Iris pigment epithelial cell (primary cell): ENCODE measurements around the gene PCK2.
"Not testable (repeated sequence)": the region's sequence is repeated elsewhere in the genome, so short reads cannot be mapped to it uniquely, and the experiment has no call there.

Experiments used
- DNase-seq: peaks from one replicate; pipeline ENCODE4 v3.0.0-alpha.2; 2011; ENCODE audit warnings: low read depth

The PCK2 gene

GRCh38 chr14:24093901-24094840 lies at the start of gene PCK2:
Gene PCK2, plus strand, starts transcription at chr14:24094311. Its CDS starts 95 bp downstream, at chr14:24094406.
- peak; percentile 71 for DNase-seq

GRCh38 chr14:24049002-24049401 lies 45.1 kb upstream of the PCK2 start:
- not testable (repeated sequence) for DNase-seq

GRCh38 chr14:24050753-24051152 lies 43.4 kb upstream of the PCK2 start:
- DNase-seq, result not testable (repeated sequence)

GRCh38 chr14:24051176-24051788 lies 42.8 kb upstream of the PCK2 start:
- DNase-seq, result no peak

- peak; percentile 49 for DNase-seq
Observed at GRCh38 chr14:24051789-24052655, 42.1 kb upstream of the PCK2 start, which contains the start of gene CARMIL3. Gene CARMIL3, plus strand, starts transcription at chr14:24052009. Its CDS starts 145 bp downstream, at chr14:24052154.

GRCh38 chr14:24052656-24053547 lies 41.2 kb upstream of the PCK2 start:
- no peak for DNase-seq

GRCh38 chr14:24053548-24054323 lies 40.4 kb upstream of the PCK2 start:
- no peak for DNase-seq

- DNase-seq, result no peak
Observed at GRCh38 chr14:24054324-24054641, 39.8 kb upstream of the PCK2 start.

GRCh38 chr14:24054646-24055045 lies 39.5 kb upstream of the PCK2 start:
- no peak for DNase-seq

- no peak for DNase-seq
Observed at GRCh38 chr14:24055971-24056799, 37.9 kb upstream of the PCK2 start.

GRCh38 chr14:24056800-24057184 lies 37.3 kb upstream of the PCK2 start:
- DNase-seq, result no peak

GRCh38 chr14:24057271-24057670 lies 36.8 kb upstream of the PCK2 start:
- DNase-seq, result no peak

- DNase-seq, result no peak
Observed at GRCh38 chr14:24057867-24058259, 36.2 kb upstream of the PCK2 start.

GRCh38 chr14:24058260-24058950 lies 35.7 kb upstream of the PCK2 start:
- DNase-seq, result peak; percentile 67

GRCh38 chr14:24058951-24059475 lies 35.1 kb upstream of the PCK2 start:
- DNase-seq, result no peak

- no peak for DNase-seq
Observed at GRCh38 chr14:24059841-24060388, 34.2 kb upstream of the PCK2 start.

- DNase-seq, result no peak
Observed at GRCh38 chr14:24060443-24060842, 33.7 kb upstream of the PCK2 start.
